ENCODE results near the gene MLEC. TPM values are rescaled to one million over a fixed set of nuclear protein-coding genes. Genes with fewer than 3 reads are reported as not detected.

Gene MLEC
- total and polyA plus RNA-seq, 9 of the 15 experiments (the other 6 are each of a cell fraction or from before 2014, with no cell fraction given), result 18.5 to 108 (median 57.8) TPM

DNA sequence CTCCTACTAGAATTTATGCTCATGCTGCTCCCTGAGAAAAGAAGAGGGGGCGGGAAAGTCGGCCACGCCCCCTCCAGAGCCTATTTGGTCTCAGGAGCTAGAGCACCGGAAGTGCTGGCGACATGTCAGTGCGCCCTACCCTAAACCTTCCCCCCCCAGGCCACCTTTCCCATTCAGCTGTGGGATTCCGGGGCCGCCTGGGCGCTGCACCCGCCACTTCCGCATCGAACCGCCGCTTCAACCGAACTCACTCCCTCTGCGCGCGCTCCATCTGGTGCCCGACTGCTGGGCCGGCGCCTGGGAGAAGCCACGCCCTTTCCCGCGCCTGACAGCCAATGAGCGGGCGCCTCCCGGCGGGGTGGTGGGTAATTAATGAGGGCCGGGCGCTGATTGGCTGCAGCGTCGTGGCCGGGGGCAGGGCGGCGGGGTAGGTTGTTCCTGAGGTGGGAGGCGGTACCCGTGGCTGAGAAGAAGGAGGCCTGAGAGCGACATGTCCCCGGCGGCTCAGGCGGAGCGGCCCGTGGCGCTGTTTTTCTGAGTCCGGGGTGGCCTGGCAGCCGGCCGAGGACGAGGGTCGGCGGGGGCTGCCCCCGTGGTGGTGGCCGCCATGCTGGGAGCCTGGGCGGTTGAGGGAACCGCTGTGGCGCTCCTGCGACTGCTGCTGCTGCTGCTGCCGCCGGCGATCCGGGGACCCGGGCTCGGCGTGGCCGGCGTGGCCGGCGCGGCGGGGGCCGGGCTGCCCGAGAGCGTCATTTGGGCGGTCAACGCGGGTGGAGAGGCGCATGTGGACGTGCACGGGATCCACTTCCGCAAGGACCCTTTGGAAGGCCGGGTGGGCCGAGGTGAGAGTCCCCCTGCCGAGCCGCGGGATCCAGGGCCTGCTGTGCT is at the start of gene MLEC (continued):
- TF ChIP-seq NFIC (IDR thresholded peaks at IDR 0.05), result peak; percentile 71
- no peak for TF ChIP-seq NCOA6 (IDR thresholded peaks at IDR 0.05)
- TF ChIP-seq ZNF75A (CRISPR knock-in tag; IDR thresholded peaks at IDR 0.05), result no peak
- TF ChIP-seq, protein P1, sequence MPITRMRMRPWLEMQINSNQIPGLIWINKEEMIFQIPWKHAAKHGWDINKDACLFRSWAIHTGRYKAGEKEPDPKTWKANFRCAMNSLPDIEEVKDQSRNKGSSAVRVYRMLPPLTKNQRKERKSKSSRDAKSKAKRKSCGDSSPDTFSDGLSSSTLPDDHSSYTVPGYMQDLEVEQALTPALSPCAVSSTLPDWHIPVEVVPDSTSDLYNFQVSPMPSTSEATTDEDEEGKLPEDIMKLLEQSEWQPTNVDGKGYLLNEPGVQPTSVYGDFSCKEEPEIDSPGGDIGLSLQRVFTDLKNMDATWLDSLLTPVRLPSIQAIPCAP (CRISPR knock-in tag; IDR thresholded peaks at IDR 0.05; ENCODE audit: borderline replicate concordance), result no peak
- TF ChIP-seq RBM14 (IDR thresholded peaks at IDR 0.05; ENCODE audit: borderline replicate concordance, insufficient read depth, low read depth, low read length), result no peak
- TF ChIP-seq ZNF212 (CRISPR knock-in tag; IDR thresholded peaks at IDR 0.05), result no peak
- no peak for TF ChIP-seq TAF15 (IDR thresholded peaks at IDR 0.05; ENCODE audit: low read depth, low read length)
- TF ChIP-seq HMG20B (CRISPR knock-in tag; IDR thresholded peaks at IDR 0.05), result no peak
- no peak; the same call in none of the 2 replicates for TF ChIP-seq L3MBTL2 (IDR thresholded peaks at IDR 0.05)
- no peak for TF ChIP-seq ZNF668 (CRISPR knock-in tag; IDR thresholded peaks at IDR 0.05)
- TF ChIP-seq ZNF717 (CRISPR knock-in tag; IDR thresholded peaks at IDR 0.05), result no peak
- peak; percentile 51; the same call in 1 of the 2 replicates for TF ChIP-seq TCF3 (CRISPR knock-in tag; IDR thresholded peaks at IDR 0.05)
- TF ChIP-seq NUFIP1 (IDR thresholded peaks at IDR 0.05; ENCODE audit: partially characterized antibody), result no peak
- TF ChIP-seq MYBL2 (IDR thresholded peaks at IDR 0.05; ENCODE audit: low read depth), result no peak; the same call in 1 of the 2 replicates
- no peak for TF ChIP-seq MYBL2 (CRISPR knock-in tag; IDR thresholded peaks at IDR 0.05; ENCODE audit: borderline replicate concordance)
- TF ChIP-seq ZBTB7A (IDR thresholded peaks at IDR 0.05; ENCODE audit: borderline replicate concordance, control insufficient read depth, low read depth, low read length), result peak; percentile 39; the same call in 1 of the 2 replicates
- no peak; the same call in 1 of the 2 replicates for TF ChIP-seq USF1 (CRISPR knock-in tag; IDR thresholded peaks at IDR 0.05)
- TF ChIP-seq TAF1 (IDR thresholded peaks at IDR 0.05; ENCODE audit: control insufficient read depth, extremely low read depth, insufficient read depth, low read length, severe bottlenecking), result peak; percentile 59
- TF ChIP-seq TBL1XR1 (IDR thresholded peaks at IDR 0.05; ENCODE audit: low read length in 2 of 2), result peak in 1 of 2 experiments; percentile 63; a peak in 2 of 4 replicates
- TF ChIP-seq MTA3 (IDR thresholded peaks at IDR 0.05; ENCODE audit: borderline replicate concordance), result peak; percentile 56; the same call in 1 of the 2 replicates
- TF ChIP-seq RFX1 (IDR thresholded peaks at IDR 0.05), result no peak
- TF ChIP-seq ZNF253 (CRISPR knock-in tag; conservative IDR thresholded peaks at IDR 0.05), result no peak
- peak; percentile 68 for TF ChIP-seq TAF9B (IDR thresholded peaks at IDR 0.05; ENCODE audit: partially characterized antibody)
- peak; percentile 82; the same call in 1 of the 2 replicates for TF ChIP-seq NBN (IDR thresholded peaks at IDR 0.05; ENCODE audit: low read depth)
- TF ChIP-seq LARP7 (IDR thresholded peaks at IDR 0.05), result no peak
- TF ChIP-seq SP2 (IDR thresholded peaks at IDR 0.05; ENCODE audit: extremely low read depth, low read depth, low read length, poor library complexity, severe bottlenecking), result peak; percentile 37
- TF ChIP-seq MCM2 (IDR thresholded peaks at IDR 0.05; ENCODE audit: low read depth), result no peak
- TF ChIP-seq FOXM1 (IDR thresholded peaks at IDR 0.05; ENCODE audit: low read depth), result 0 out of 2 replicates have a peak, but pooled peaks have one; percentile 12
- TF ChIP-seq FOXM1 (CRISPR knock-in tag; IDR thresholded peaks at IDR 0.05; ENCODE audit: low read depth), result no peak; the same call in 1 of the 2 replicates
- TF ChIP-seq ZBTB1 (CRISPR knock-in tag; IDR thresholded peaks at IDR 0.05; ENCODE audit: borderline replicate concordance, low read depth), result peak; percentile 82
